DOHH2 (cell line): ENCODE data around the gene ZIC4.

Source experiments
- CTCF ChIP-seq: fragments of 200-600 bp; sonication (generic); IDR thresholded peaks from one replicate; pipeline ENCODE4 v1.5.1; 2014; ENCODE audit warnings: antibody characterized with exemption, mild to moderate bottlenecking, low read depth, low read length; ENCODE audit not compliant: poor library complexity, severe bottlenecking
- EZH2phosphoT487 ChIP-seq: fragments of 200-600 bp; sonication (generic); IDR thresholded peaks from 2 replicates; pipeline ENCODE4 v1.6.1; 2017; ENCODE audit warnings: borderline replicate concordance, mild to moderate bottlenecking, antibody characterized with exemption, low read length, moderate library complexity, mixed read lengths

- TF ChIP-seq CTCF (no peak), EZH2phosphoT487 (no peak)
Observed at GRCh38 chr3:147343926-147344325, 62.4 kb downstream of the ZIC4 start.
